CD4-positive, alpha-beta T cell treated with Interleukin-4 for 4 hours (primary cell): ENCODE data around the gene CCSER1.
"Not testable (repeated sequence)": the region's sequence is repeated elsewhere in the genome, so short reads cannot be mapped to it uniquely, and the experiment has no call there.

Experiments
- DNase-seq: peaks from one replicate; pipeline ENCODE4 v3.0.0-alpha.2; 2020

The CCSER1 gene

GRCh38 chr4:90733211-90733610 lies 606.0 kb downstream of the CCSER1 start:
- no peak for DNase-seq

DNA sequence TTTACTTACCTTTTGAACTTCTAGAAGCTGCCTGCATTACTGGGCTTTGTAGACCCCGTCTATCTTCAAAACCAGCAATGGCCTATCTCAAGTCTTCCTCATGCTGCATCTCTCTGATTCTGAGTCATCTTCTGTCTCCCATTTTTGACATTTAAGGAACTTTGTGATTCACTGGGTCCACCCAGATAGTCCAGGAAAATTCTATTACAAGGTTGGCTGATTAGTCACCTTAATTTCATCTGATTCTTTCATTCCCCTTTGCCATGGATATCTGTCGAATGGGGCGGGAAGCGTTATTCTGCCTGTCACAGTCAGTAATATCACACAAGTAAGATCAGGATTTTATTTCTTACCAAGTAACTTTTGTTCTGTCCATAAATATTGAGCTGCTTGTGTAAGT lies 618.0 kb downstream of the CCSER1 start:
- DNase-seq, result no peak

DNA sequence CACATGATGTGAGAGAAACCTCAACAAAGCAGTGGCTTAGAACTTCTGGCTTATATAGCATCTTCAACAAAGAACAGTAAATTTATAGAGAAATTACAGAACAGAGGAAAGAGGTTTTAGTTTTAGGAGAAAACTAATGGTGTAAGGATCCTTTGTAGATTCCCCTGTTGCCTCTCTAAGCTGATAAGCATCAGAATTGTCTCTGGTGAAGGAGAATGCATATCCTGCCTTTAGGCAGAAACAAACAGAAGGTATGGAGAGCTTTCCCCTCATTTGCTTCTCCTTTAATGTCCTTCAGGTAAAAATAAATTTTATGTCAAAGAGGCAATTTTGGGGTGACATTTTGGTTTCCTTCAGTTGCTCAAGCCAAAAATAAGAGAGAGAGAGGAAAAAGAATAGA lies 625.9 kb downstream of the CCSER1 start:
- DNase-seq, result no peak

DNA sequence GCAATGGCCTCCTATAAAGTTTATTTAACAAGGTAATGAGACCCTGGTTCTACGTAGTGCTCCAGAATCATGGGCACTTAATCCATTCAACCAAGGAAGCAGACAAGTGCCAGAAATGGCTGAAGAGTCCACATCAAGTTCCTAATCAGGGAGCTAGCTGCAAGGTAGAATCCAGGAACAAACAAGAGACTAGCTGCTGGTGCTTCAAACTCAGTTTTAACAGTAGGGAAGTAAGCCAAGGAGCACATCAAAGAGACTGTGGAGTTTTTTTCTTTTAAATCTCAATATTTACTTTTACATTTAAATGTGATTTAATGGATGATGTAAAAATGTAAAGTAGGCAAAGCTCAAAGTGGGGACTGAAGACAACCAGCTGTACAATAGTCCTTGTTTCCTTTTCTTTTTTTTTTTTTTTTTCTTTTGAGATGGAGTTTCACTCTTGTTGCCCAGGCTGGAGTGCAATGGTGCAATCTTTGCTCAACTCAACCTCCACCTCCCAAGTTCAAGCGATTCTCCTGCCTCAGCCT lies 630.4 kb downstream of the CCSER1 start:
- no peak for DNase-seq

DNA sequence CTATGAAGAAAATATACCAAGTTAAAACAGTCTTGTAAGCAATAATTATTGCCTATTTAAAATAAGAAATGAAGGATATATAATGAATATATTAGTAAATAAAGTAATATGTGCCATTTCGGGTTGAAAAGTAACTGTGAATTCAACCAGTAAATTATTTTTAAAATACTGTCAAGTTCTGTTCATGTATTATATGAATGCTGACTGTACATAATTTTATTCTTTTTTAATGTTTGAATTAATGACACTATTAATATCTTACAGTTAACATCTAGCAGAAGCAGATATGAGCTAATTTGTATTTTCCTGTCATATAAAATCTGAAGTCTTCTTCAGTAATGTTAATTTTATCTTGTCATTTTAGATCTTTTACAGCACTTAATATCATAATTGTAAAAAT lies 632.9 kb downstream of the CCSER1 start:
- DNase-seq, result no peak

DNA sequence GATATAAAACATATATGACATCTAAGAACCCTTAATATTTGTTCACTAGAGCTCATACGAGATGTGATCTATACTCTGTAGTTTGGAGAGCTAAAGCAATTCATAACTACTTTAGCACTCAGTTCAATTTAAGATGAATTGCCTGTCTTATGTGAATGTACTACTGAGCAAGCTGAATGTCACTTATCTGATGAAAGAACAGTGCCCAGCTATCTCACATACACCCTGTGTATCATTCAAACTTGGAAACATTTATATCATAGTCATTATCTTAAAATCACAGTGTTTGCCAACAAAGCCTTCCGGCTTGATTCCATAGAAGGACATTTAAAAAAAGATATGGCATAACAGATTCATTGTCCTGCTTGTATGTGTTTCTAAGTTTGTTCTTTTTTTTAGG lies 639.6 kb downstream of the CCSER1 start:
- no peak for DNase-seq

- no peak for DNase-seq
These were observed 642.1 kb downstream of the CCSER1 start for GRCh38 chr4:90769251-90769650.

- no peak for DNase-seq
These were observed 653.0 kb downstream of the CCSER1 start for GRCh38 chr4:90780193-90780592.

DNA sequence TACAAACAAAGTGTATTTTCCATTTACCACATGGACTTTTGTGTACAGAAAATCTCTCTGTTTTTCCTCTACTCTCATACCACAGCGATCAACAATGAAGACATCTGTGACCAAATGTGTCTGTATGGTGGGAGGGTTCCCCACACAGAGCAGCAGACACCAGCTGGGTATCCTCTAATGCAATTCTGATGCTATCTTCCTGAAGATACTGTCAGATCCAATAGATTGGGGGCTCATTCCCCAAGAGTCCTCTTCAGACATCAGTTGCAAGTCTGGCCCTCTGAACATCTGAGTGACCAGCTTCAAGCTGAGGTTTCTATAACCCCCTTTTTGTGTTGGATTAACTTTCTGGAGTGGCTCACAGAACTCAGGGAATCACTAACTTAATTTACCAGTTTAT lies 659.4 kb downstream of the CCSER1 start:
- DNase-seq, result no peak

- DNase-seq, result no peak
These were observed 665.5 kb downstream of the CCSER1 start for GRCh38 chr4:90792696-90793095.

- DNase-seq, result no peak
These were observed 671.8 kb downstream of the CCSER1 start for GRCh38 chr4:90798948-90799347.

- no peak for DNase-seq
These were observed 672.7 kb downstream of the CCSER1 start for GRCh38 chr4:90799895-90800294.

- no peak for DNase-seq
These were observed 688.4 kb downstream of the CCSER1 start for GRCh38 chr4:90815569-90815968.

DNA sequence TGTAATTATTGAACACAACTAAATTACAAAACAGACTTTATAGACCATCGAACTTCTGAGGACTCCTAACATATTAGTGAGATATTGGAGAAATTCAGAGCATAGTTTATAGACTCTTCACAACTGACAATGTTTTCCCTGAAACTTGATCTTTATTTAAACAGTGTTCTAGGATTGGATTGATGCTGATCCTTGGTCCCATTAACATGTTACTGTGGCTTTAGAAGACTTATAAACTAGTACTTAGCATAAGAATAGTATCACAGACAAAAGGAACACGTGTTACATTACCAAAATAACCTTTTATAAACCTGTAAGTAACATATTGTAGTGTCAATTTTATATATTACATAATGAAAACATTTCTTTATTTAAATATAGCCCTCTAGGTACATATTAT lies 689.6 kb downstream of the CCSER1 start:
- DNase-seq, result no peak

DNA sequence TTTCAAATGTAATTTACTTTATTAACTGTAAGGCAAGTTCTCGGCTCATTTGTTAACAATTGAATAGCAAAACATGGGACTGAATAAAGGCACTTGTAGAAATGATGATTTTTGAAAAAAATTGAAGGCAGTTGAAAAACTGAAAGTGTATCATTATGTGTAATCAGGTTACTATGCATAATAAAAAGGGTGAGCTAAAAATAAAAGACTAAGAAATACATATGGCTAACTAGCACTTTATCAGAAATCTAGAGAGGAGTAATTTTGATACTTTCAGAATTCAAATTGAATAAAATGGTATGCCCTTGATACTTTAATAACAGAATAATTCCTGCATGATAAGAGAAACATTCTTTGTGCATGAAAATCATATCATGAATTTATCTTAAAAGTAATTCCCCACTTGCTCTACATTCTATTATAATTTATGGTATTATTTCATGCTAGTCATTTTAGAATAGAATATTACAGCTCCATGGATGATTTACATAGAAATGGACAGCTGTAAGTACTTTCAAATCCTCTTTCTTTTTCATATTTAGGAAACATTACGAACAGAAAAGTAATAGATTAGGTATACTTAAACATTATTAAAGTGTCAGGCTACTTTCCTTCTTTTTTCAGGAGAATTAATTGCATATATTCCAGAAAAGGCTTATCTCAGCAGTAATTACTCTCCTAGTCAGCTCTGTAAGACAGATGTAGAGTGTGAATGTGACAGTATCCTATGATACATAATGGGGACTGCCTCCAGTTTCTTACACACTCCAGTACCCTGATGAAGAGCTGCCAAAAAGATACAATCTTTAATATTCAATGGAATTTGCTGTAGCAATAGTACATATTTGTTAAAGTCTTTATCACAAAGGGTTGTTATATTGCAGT lies 697.3 kb downstream of the CCSER1 start:
- DNase-seq, result no peak

DNA sequence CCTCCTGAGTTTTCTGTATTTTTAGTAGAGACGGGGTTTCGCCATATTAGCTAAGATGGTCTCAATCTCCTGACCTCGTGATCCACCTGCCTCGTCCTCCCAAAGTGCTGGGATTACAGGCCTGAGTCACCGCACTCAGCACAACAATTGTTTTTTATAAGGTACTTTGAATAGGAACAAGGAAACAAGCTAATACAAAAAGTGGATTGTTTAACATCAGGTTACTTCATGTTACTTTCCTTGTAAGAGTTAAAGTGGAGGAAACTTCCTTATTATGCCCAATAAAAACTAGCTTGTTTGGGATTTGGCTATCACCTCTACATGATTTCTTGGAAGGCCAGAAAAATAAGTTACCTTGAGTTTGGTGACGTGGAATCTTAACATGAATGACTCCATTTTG lies 698.7 kb downstream of the CCSER1 start:
- DNase-seq, result no peak

DNA sequence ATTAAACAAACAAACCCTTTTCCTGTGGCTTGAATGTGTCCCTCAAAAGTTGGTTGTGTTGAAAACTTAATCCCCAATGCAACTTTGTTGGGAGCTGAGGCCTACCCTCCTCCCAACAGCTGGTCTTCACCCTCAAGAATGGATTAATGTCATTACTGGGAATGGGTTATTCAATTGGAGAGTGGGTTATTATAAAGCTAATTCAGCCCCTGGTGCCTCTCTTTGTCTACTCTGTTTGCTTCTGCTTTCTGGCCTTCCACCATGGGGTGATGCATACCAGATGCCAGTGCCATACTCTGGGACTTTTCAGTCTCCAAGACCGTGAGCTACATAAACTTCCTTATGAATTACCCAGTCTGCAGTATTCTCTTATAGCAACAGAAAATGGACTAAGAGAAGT lies 706.5 kb downstream of the CCSER1 start:
- no peak for DNase-seq

DNA sequence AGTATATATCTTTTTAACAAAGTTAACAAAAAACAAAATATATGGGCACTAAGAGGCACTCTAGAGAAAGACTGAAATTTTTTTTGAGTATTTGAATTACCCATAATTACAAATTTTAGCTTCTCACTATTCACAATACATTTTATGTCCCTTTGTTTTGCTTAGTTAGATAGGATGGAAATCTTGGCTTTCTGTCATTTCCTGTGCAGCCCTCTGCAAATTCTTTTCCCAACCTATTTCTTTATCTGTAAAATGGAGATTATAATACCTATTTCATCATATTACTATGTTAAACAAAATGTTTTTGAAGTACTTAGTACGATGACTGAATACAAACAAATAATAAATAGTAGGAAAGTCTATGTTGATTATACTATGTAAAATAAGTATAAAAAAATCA lies 710.0 kb downstream of the CCSER1 start:
- DNase-seq, result no peak

- DNase-seq, result not testable (repeated sequence)
These were observed 711.7 kb downstream of the CCSER1 start for GRCh38 chr4:90838859-90839258.

DNA sequence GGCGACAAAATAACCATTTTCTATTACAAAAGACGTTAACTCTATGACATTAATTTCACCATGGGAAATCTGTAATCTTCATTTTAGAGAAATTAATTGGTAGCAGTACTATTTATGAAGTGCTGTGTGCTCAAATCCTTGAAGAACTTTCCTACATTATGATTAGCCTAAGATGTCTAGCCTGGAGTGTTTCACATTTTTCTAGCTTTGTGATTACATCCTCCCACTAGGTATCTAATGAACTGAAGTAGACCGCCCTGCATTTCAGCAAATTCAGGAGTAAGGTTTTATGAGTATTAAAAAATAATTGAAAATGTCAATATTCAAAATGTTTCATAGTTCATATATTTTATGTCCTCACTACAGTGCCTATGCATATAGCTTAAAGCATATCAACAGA lies 713.1 kb downstream of the CCSER1 start:
- no peak for DNase-seq

DNA sequence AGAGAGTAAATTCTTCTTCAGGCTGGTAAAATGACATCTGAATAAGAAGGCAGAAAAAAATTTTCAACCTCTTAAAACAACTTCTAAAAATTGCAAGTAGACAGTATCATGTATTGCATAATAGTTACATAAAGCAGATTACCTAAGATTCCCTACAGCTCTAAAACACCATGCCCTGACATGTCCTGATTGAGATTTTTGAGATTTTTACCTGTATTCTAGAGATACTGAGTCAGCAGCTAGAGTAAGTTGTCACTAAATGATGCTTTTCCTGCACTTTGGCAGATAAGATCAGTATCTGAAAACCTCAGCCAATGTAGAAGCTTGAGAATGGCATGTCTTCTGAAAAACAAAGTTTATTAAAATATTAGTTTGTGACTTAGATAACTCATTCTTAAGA lies 713.6 kb downstream of the CCSER1 start:
- no peak for DNase-seq

DNA sequence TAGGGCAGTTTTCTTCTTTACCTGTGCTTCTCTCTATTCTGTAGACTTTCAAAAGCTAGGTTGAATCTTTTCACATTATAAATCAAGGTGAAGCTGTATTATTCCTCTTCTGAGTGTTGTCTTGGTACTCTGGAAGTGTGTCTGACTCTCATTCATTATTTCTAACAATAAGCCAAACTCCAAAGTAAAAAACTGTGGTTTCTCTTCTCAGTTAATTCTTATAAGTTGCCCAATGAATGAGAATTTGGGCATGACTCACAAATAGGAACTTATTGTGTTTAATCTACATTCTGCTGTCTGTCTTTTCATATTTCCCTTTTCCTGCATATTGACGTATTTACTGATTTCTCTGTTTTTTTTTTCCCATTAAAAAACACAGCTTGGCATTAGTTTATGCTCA lies 714.5 kb downstream of the CCSER1 start:
- DNase-seq, result no peak

DNA sequence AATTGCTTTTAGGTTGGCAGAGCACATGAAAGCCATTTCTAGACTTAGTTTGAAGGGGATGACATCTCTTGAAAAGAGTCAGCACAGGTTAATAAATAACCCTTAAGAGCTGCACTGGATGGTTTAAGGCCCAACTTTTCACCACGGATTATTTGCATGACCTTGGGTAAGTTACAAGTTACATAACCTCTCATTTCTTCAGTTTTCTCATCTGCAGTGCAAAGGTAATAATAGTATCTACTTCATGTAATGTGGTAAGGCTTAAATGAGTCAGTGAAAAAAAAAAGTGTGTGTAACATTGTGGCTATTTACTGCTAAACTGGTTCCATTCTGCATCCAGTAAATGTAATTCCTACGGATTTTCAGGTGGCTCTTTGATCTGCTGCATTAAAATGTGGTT lies 715.8 kb downstream of the CCSER1 start:
- DNase-seq, result no peak

DNA sequence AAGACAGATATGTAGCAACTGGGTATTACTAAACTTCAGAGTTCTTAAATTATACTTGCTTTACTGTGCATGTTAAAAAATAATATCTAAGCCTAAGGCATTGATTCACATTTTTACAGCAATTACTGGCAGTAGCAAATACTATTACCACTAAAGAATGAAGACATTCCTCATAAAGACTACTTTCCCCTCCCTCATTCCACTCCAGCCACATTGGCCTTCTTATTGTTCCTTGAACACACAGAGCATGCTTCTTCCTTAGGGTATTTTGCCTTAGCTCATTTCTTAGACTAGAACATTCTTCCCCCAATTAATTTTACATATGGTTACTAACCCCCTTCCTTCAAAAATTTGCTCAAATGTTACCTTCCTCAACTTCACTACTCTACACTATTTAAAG lies 717.0 kb downstream of the CCSER1 start:
- DNase-seq, result no peak

GRCh38 chr4:90845777-90846176 lies 718.6 kb downstream of the CCSER1 start:
- no peak for DNase-seq
